Raji (cell line): ENCODE data around the gene RASIP1.

Source experiments
- POLR2A ChIP-seq: IDR thresholded peaks from 2 replicates; pipeline ENCODE4 v1.6.1; 2011; ENCODE audit warnings: low read depth, low read length, control low read depth; ENCODE audit not compliant: insufficient read depth

RASIP1 gene

DNA sequence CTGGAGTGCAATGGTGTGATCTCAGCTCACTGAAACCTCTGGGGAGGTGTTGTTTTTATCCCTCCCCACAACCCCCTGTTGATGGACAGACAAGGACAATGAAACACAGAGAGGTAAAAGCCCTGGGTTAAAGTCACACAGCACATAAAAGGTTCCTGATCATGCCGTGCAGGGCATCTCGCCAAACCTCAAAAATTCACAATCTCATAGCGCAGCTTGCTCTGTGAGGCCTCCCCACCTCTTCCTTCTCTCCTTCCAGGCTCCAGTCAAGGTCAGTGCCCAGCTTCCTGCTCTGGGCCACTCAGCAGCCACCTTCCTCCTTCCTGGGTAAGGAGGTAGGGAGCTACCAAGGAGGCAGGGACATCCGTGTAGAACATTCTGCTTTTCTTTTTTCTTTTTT lies 42.4 kb downstream of the RASIP1 start:
- no peak for TF ChIP-seq POLR2A

- no peak for TF ChIP-seq POLR2A
Measured at GRCh38 chr19:48696353-48697010, 43.9 kb downstream of the RASIP1 start.

DNA sequence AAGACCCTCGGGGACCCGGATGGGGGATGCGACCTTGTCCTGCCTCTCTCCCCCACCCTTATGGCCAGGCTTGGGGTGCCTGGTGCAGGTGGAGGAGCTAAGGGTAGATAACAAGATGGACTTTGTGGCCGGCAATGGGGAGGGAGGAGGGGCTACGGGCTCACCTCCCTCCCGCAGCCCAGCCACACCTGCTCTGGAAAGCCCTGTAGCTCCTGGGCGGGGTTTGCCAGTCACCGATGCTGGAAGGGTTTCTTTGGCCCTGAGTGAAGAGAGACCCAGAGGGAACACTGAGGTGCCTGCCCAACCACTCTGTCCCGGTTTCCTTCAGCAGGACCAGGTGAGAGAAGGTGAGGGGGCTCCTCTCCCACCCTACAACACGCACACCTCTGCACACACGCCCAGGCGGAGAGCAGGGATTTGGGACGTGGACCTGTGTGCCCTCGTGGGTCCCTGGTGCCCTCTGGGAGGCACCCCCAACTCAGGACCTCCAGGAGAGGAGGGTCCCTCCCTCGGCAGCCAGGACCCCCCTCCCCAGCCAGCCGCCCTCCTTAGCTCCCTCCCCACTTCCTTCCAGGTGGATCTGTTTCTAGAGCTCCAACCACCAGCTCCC lies 44.6 kb downstream of the RASIP1 start, which contains the start of gene FUT2:
Gene FUT2, plus strand, starts transcription at position 229 of the 610 bp plus-strand sequence. CDS start 6,986 bp downstream, outside the sequence.
- no peak for TF ChIP-seq POLR2A

DNA sequence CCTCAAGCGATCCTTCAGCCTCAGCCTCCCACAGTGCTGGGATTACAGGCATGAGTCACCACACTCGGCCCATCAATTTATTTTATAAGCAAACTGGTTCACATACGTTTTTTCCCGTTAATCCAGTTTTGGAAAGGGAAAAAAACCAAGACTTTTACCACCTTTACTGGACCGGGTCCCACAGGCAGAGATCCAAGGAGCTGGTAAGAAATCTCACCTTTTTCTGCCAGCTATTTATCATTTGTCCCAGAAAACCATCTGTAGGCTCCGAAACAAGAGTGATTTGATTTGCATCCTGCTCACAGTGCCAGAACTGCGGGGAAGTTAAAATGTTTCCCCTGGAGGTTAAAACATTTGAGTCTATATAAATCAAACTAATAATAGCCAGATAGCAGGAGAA lies 51.0 kb downstream of the RASIP1 start:
- TF ChIP-seq POLR2A, result no peak

DNA sequence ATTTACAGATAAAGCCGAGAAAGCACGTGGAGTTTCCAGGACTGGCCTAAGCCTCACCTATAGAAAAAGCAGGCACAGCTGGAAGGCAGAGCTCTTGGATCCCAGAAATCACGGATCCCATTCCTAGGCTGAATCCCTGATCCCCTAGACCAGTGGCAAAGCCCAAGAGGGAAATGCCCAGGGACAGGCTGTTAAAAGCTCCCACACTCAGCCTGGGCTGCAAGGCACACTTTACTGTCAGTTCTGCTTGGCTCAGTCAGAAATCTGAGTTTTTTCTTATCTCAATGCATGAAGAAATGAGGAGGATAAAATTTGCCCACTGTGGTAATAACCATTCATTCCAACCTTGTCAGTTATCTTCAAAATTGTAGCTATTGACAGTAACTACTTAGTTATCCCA lies 52.6 kb downstream of the RASIP1 start:
- no peak for TF ChIP-seq POLR2A

DNA sequence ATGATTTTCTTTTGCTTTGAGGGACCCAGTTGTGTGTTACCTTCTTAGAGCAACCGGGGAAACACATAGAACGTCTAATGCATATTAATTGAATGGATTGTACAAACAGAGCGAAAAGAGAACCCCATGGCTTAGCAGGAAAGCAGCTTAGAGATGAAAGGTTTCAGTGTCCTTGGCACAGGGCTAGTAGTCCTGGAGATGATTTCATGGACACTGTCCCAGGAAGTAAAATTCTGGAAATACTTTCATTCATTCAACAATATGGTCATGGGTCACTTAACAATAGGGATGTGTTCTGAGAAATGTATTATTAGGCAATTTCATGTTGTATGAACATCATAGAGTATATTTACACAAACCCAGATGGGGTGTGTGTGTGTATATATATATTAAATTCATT lies 54.3 kb downstream of the RASIP1 start:
- no peak for TF ChIP-seq POLR2A

DNA sequence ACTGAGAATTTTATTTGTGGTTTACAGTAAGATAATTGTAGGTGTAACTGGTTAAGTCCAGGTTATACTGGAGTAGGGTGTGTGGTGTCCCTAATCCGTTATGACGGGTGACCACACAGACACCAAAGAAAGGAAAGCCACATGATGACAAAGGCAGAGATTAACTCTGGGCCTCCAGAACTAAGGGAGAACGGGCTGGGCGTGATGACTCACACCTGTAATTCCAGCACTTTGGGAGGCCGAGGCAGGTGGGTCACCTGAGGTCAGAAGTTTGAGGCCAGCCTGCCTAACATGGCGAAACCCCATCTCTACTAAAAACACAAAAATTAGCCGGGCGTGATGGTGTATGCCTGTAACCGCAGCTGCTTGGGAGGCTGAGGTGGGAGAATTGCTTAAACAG lies 54.8 kb downstream of the RASIP1 start:
- TF ChIP-seq POLR2A, result no peak

DNA sequence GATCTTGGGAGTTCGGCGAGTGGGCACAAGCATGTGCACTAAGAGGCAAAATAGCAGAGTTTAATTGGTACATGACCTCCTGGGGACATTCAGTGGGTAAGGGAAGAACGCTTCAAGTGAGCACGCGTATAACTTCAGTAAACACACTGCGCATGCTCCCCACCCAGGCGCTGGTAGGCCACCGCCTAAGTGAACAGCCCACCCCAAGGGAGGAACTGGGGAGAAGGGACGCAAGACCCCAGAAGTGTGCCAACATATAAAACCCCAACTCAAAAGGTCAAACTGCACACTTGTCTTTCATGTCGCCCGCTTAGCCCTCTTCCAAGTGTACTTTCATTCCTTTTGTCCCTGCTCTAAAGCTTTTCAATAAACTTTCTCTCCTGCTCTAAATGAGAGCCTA lies 57.1 kb downstream of the RASIP1 start:
- no peak for TF ChIP-seq POLR2A

- no peak for TF ChIP-seq POLR2A
Measured at GRCh38 chr19:48681127-48681470, 59.3 kb downstream of the RASIP1 start.

DNA sequence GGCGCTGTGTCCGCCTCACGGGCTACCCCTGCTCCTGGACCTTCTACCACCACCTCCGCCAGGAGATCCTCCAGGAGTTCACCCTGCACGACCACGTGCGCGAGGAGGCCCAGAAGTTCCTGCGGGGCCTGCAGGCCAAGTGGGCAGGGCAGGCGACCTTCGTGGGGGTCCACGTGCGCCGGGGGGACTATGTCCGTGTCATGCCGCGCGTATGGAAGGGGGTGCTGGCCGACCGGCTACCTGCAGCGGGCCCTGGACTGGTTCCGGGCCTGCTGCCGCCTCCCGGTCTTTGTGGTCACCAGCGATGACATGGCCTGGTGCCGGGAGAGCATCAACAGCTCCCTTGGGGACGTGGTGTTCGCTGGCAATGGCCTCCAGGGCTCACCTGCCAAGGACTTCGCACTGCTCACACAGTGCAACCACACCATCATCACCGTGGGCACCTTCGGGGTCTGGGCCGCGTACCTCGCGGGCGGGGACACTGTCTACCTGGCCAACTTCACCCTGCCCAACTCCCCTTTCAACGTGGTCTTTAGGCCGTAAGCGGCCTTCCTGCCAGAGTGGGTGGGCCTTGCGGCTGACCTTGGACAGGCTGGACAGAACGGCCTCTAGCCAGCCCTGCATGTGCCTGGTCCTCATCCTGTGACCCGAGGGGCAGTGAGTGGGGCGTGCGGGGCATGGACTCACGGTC lies 59.8 kb downstream of the RASIP1 start:
- TF ChIP-seq POLR2A, result no peak

- no peak for TF ChIP-seq POLR2A
Measured at GRCh38 chr19:48678201-48678600, 62.2 kb downstream of the RASIP1 start.

DNA sequence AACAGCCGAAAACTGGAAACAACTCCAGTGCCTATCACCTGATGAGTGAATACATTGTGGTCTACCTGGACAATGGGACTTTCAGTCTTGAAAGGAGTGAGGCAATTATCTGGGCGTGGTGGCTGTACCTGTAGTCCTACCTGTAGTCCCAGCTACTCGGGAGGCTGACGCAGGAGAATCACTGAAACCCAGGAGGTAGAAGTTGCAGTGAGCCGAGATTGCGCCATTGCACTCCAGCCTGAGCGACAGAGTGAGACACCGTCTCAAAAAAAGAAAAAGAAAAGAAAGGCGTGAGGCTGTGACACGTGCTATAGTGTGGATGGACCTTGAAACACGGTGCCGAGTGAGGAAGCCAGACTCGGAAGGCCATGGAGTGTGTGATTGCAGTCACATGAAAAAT lies 63.5 kb downstream of the RASIP1 start:
- TF ChIP-seq POLR2A, result no peak

GRCh38 chr19:48676487-48676886 lies 63.9 kb downstream of the RASIP1 start:
- TF ChIP-seq POLR2A, result no peak

GRCh38 chr19:48674921-48675824 lies 65.2 kb downstream of the RASIP1 start:
- TF ChIP-seq POLR2A, result no peak

DNA sequence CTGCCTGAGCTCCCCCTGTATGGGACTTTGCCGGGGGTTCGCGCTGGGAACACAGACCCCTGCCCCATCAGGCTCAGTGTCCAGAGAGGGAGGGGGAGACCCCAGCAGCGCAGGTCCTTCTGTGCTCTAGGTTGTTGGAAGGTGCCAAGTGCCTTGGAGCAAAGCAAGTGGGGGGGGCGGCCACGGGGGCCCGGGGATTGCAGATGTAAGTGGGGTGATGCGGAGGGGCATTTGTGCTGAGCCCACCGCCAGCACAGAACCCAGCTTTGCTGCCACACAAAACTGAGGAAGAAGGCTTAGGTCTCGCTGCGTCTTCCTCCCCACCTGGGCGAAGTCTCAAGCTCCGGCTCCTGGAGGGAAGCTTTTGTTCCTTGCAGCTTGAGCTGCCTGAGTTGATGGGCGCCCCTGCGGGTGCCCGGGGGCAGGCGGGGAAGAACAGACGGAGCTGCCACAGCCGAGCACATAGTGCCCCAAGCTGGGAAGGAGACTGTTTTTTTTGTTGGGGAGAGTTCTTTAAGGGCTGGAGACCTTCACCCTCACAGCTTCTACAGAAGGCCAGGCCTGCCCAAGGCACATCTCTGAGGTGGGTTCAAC lies 66.1 kb downstream of the RASIP1 start:
- no peak for TF ChIP-seq POLR2A

DNA sequence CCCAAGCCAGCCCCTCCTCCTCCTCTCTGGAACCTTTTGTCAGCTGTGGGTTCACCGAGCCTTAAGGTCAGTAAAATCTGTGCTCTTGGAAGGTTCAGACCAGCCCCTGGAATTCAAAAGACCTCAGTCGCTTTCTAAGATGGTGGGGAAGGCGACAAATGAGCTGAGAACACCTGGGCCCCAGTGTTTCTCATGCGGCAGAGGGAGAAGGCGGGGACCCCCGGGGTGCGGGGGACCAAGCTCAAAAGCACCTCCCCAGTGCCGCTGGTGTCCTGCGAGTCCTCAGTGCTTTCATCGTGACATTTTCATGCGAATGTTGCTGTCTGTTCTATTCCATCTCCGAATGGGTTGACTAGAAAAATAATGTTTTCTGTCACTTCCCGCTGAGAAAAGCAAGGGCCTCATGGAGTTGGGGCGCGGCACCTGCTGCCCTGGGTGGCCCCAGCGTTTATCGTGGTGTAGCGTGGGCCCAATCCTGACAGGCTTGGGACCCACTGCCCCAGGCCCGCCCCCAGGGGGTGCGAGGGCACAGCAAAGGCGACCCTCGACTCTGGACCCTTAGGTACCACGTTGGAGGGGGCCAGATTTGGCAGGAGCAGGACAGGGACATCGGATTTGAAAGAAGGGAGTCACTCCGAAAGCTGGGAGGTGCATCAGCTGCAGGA lies 66.8 kb downstream of the RASIP1 start:
- TF ChIP-seq POLR2A, result no peak
